MCF 10A (cell line): ENCODE measurements around the gene CRTC1. TPM values are rescaled to one million over a fixed set of nuclear protein-coding genes. Genes with fewer than 3 reads are reported as not detected.

ENCODE experiments used
- BruUV-seq: library from RNA; stranded (reverse); fragments of 400-500 nt; replicated peaks from 2 replicates; lab custom pipeline; 2021; lab: Mats Ljungman, UMichigan
- CTCF ChIA-PET: fragments of 300-600 bp; sonication (Branson Sonifier 250); formaldehyde crosslinking; extraction: SDS; loops from one replicate; lab custom pipeline; 2021; ENCODE audit warnings: antibody characterized with exemption, inconsistent platforms; lab: Yijun Ruan, JAX
- POLR2A ChIA-PET: fragments of 300-600, 350-650 bp; sonication (Branson Sonifier 250); formaldehyde crosslinking; extraction: SDS; loops from one replicate; lab custom pipeline; 2020; ENCODE audit warnings: antibody characterized with exemption, inconsistent platforms; lab: Yijun Ruan, JAX
- DNase-seq: peaks from one replicate; pipeline ENCODE4 v3.0.0-alpha.2; 2018; ENCODE audit not compliant: unreplicated experiment
- H3K27ac Mint-ChIP-seq: one replicate; pipeline ENCODE4 v1.8.0; 2022; ENCODE audit warnings: mild to moderate bottlenecking, low read depth, mixed read lengths; ENCODE audit not compliant: unreplicated experiment
- H3K27me3 Mint-ChIP-seq: one replicate; pipeline ENCODE4 v1.8.0; 2022; ENCODE audit warnings: mixed read lengths; ENCODE audit not compliant: insufficient read depth, unreplicated experiment
- H3K36me3 Mint-ChIP-seq: one replicate; pipeline ENCODE4 v1.8.0; 2022; ENCODE audit warnings: mild to moderate bottlenecking, moderate library complexity, mixed read lengths; ENCODE audit not compliant: insufficient read depth, unreplicated experiment
- H3K4me1 Mint-ChIP-seq: one replicate; pipeline ENCODE4 v1.8.0; 2022; ENCODE audit warnings: mixed read lengths; ENCODE audit not compliant: insufficient read depth, unreplicated experiment
- H3K4me3 Mint-ChIP-seq: one replicate; pipeline ENCODE4 v1.8.0; 2022; ENCODE audit warnings: mild to moderate bottlenecking, moderate library complexity, mixed read lengths; ENCODE audit not compliant: unreplicated experiment
- H3K9me3 Mint-ChIP-seq: one replicate; pipeline ENCODE4 v1.8.0; 2022; ENCODE audit warnings: mixed read lengths; ENCODE audit not compliant: unreplicated experiment
- CTCF ChIP-seq: fragments of 200-600 bp; IDR thresholded peaks from one replicate; pipeline ENCODE4 v1.8.0; 2022; ENCODE audit warnings: antibody characterized with exemption, mild to moderate bottlenecking; ENCODE audit not compliant: unreplicated experiment
- intact Hi-C: fragments of 100-400 bp; cut with micrococcal nuclease; formaldehyde crosslinking; loops from 2 replicates; pipeline ENCODE4 v1.14.1; 2022
- total RNA-seq: library from RNA; stranded (reverse); gene quantifications from 2 replicates; pipeline ENCODE4 v1.2.3, GENCODE V29; 2022

Gene CRTC1
- total RNA-seq, 1 experiment from 2014 or later, result 11.1 TPM

DNA sequence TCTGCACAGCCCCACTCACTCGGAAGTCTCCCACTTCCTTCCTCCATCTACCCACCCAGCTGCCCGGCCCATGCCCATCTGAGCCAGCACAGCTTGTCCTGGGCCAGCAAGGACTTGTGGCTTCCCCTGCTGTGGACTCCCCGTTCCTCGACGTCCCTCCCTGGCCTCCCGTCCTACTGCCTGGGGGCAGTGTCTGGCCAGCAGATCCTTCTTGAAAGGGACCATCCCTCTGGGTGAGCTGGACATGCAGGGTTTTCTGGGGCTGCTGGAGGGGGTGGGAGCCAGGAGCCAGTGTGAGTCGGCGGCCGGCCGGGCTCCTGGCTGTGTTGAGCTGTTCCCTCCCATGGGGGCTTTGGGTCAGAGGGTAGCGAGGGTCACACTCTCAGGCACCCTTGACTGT lies 26.7 kb downstream of the CRTC1 start:
- no peak for TF ChIP-seq CTCF
- Mint-ChIP-seq H3K9me3 (no peaks in the 10 kb centered on the region), H3K36me3 (no peaks in the 10 kb centered on the region), H3K4me1 (no peaks in the 10 kb centered on the region), H3K4me3 (no peak overlapping the region), H3K27ac (no peak overlapping the region), H3K27me3 (no peaks in the 10 kb centered on the region)
- intact Hi-C loops, result no loop called here
- CTCF ChIA-PET, result interaction anchor here (0.8 kb wide), 1 partner anchor 156 kb away, joined by 3 read pairs; no protein-coding TSS in a partner anchor
- POLR2A ChIA-PET, result no interaction called here
- no peak for DNase-seq
- no TSS peak for BruUV-seq

DNA sequence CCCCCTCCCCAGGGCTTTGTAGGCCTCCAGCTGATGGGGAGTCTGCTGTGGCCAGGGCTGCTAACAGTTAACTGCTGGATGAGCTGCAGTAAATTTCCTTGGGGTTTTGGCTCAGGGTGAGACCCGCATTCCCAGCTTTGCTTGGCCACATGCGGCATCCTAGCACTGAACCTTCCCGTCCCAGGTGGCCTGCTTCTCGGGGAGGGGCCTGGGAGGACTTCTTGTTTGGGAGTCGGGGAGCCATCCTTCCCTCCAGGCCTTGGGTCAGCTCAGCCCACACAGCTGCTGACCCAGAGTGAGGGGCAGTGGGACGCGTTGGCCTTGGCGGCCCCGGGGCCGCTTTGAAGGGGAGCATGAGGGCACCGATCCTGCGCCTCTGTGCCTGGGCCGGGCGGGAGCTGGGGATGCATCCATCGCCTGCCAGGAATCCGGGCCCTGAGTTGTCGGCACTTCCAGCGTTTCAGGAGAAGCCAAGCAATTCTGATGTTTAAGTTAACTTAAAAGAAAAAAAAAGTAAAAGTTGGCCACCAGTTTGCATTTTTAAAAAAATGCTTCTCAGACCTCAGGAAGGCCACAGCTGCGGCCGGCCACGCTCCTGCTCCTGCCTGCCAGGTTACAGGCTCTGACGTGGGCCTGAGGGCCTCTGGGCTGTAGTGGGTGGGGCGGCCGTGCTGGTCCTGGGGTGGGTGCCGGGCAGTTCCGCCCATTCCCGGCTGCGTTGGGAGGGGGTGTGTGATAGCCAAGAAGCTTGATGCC lies 27.7 kb downstream of the CRTC1 start:
- BruUV-seq, result no TSS peak
- no peak for TF ChIP-seq CTCF
- Mint-ChIP-seq H3K27ac (no peak overlapping the region), H3K36me3 (no peaks in the 10 kb centered on the region), H3K4me1 (no peaks in the 10 kb centered on the region), H3K4me3 (no peak overlapping the region), H3K9me3 (no peaks in the 10 kb centered on the region), H3K27me3 (no peaks in the 10 kb centered on the region)
- no peak for DNase-seq
- CTCF ChIA-PET, result interaction anchor here (0.5 to 0.8 kb wide), 2 partner anchors 155 to 685 kb away, joined by 3 read pairs; no protein-coding TSS in a partner anchor
- intact Hi-C loops, result no loop called here
- POLR2A ChIA-PET, result interaction anchor here (0.7 kb wide), 1 partner anchor 81 kb away, joined by 3 read pairs; no protein-coding TSS in a partner anchor

- intact Hi-C loops, result no loop called here
- BruUV-seq, result no TSS peak
- POLR2A ChIA-PET, result interaction anchor here (0.6 to 0.7 kb wide), 2 partner anchors 80 to 191 kb away, joined by 3 read pairs; no protein-coding TSS in a partner anchor
- Mint-ChIP-seq H3K9me3 (no peaks in the 10 kb centered on the region), H3K4me1 (no peaks in the 10 kb centered on the region), H3K27me3 (no peaks in the 10 kb centered on the region), H3K27ac (no peak overlapping the region), H3K36me3 (no peaks in the 10 kb centered on the region), H3K4me3 (no peak overlapping the region)
- no peak for DNase-seq
- CTCF ChIA-PET, result no interaction called here
- TF ChIP-seq CTCF, result no peak
Measured at GRCh38 chr19:18711893-18712292, 28.4 kb downstream of the CRTC1 start.

DNA sequence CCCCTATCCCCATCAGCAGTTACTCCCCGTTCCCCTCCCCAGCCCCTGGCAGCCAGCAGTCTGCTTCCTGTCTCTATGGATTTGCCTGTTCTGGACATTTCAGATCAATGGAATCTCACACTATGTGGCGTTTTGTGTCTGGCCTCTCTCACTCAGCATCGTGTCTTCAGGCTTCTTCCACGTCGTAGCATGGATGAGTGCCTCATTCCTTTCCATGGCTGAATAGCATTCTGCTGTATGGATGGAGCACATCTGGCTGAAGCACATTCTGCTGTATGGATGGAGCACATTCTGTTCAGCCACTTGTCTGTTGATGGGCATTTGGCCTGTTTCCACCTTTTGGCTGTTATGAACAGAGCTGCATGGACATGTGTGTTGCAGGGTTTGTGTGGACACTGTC lies 29.5 kb downstream of the CRTC1 start:
- Mint-ChIP-seq H3K36me3 (no peaks in the 10 kb centered on the region), H3K9me3 (no peaks in the 10 kb centered on the region), H3K4me3 (no peak overlapping the region), H3K27ac (no peak overlapping the region), H3K4me1 (no peaks in the 10 kb centered on the region), H3K27me3 (no peaks in the 10 kb centered on the region)
- DNase-seq, result no peak
- CTCF ChIA-PET, result interaction anchor here (0.6 kb wide), 1 partner anchor 23 kb away, joined by 3 read pairs; no protein-coding TSS in a partner anchor
- POLR2A ChIA-PET, result no interaction called here
- no TSS peak for BruUV-seq
- no peak for TF ChIP-seq CTCF
- intact Hi-C loops, result no loop called here
